ENCODE data around the gene NUP62.

The NUP62 gene

GRCh38 chr19:49880162-49880869, 49.0 kb downstream of the NUP62 start:
- no peak for DNase-seq

GRCh38 chr19:49879243-49879963, 49.9 kb downstream of the NUP62 start:
- DNase-seq = peak; percentile 32 to 57 (median 50)

GRCh38 chr19:49878744-49879070, 50.6 kb downstream of the NUP62 start:
- no peak for DNase-seq

- peak; percentile 98 to 100 (median 98) for DNase-seq
Measured at GRCh38 chr19:49877879-49878743, 51.2 kb downstream of the NUP62 start.

GRCh38 chr19:49877020-49877878, 52.1 kb downstream of the NUP62 start, which contains the start of the genes AKT1S1 and TBC1D17:
TSS of gene AKT1S1 (minus strand) at chr19:49877355. CDS start at chr19:49873295, 4,060 bp downstream.
TSS of gene TBC1D17 (plus strand) at chr19:49877702. CDS start at chr19:49877724, 22 bp downstream.
- peak; percentile 100 for DNase-seq

- DNase-seq = peak; percentile 99 to 100 (median 99)
Measured at GRCh38 chr19:49876422-49877019, 52.8 kb downstream of the NUP62 start.

- DNase-seq = peak; percentile 49 to 75 (median 61)
Measured at GRCh38 chr19:49875857-49876421, 53.4 kb downstream of the NUP62 start.

GRCh38 chr19:49875177-49875576, 54.1 kb downstream of the NUP62 start:
- DNase-seq = no peak

- no peak for DNase-seq
Measured at GRCh38 chr19:49874503-49875157, 54.7 kb downstream of the NUP62 start.

GRCh38 chr19:49873834-49874233, 55.5 kb downstream of the NUP62 start:
- DNase-seq = no peak

- no peak for DNase-seq
Measured at GRCh38 chr19:49873129-49873521, 56.2 kb downstream of the NUP62 start.

- DNase-seq = no peak
Measured at GRCh38 chr19:49872245-49873128, 56.8 kb downstream of the NUP62 start.

- no peak for DNase-seq
Measured at GRCh38 chr19:49871349-49871985, 57.8 kb downstream of the NUP62 start.

GRCh38 chr19:49870309-49870901, 58.9 kb downstream of the NUP62 start:
- no peak for DNase-seq

GRCh38 chr19:49869484-49870308, 59.6 kb downstream of the NUP62 start:
- DNase-seq = peak; percentile 97 to 100 (median 98)

GRCh38 chr19:49869009-49869483, 60.3 kb downstream of the NUP62 start:
- no peak for DNase-seq

Data from suppressor macrophage (primary cell).